ENCODE results near the gene NOTCH4.

GRCh38 chr6:32146687-32147086 lies 77.2 kb downstream of the NOTCH4 start:
- TF ChIP-seq CTCF (conservative IDR thresholded peaks at IDR 0.05 in 1 of 2, IDR thresholded peaks at IDR 0.05 in 1 of 2; ENCODE audit: low read depth in 1 of 2, low read length in 2 of 2) (no peak), EZH2 (IDR thresholded peaks at IDR 0.05; ENCODE audit: low read length, missing control alignments) (no peak)
